GM11168 (cell line): Measurements from ENCODE around the gene SRRM1.
"Not testable (repeated sequence)": the region's sequence is repeated elsewhere in the genome, so short reads cannot be mapped to it uniquely, and the experiment has no call there.

ENCODE experiments used
- in situ Hi-C: fragments of 300-500 bp; cut with MboI; formaldehyde crosslinking; loops from one replicate; pipeline ENCODE4 v1.12.0; 2022; ENCODE audit warnings: low sequenced_read_pairs; ENCODE audit not compliant: unreplicated experiment

The SRRM1 gene

DNA sequence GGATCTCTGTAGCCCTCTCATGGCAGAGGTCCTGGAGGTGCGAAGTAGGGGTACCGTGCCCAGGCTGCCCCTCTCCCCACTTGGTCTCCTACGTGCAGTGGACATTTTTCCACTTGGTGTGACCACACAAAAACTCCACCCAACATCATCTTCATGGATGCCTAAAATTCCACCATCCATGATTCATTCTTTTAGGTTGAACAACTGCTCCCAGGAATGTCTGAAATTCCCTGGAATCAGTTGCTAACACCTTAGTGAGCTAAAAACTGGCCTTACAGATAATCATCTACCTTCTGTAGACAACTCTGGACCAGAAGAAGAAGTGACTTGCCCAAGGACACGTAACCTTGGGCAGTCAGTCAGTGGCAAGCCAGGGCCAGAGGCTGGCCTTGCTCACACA is 70.1 kb downstream of the SRRM1 start:
- in situ Hi-C loops = no loop called here

DNA sequence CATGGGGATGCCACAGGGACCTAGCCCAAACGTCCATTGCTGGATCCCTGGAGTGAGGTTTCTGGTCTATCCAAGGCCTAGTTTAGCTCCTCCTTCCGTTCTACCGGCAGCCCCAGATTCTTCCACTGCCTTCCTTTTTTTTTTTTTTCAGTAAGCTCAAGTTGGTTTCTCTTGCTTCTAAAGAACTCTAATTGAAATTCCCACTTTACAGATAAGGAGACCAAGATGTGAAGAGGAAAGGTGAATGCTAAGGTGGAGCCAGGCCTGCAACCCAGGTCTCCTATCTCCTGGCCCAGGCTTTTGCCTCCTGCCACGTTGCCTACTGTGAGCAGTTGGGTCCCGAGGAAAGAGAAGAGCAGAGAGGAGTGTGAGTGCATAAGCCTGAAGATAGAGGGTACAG is 70.6 kb downstream of the SRRM1 start:
- in situ Hi-C loops = no loop called here

DNA sequence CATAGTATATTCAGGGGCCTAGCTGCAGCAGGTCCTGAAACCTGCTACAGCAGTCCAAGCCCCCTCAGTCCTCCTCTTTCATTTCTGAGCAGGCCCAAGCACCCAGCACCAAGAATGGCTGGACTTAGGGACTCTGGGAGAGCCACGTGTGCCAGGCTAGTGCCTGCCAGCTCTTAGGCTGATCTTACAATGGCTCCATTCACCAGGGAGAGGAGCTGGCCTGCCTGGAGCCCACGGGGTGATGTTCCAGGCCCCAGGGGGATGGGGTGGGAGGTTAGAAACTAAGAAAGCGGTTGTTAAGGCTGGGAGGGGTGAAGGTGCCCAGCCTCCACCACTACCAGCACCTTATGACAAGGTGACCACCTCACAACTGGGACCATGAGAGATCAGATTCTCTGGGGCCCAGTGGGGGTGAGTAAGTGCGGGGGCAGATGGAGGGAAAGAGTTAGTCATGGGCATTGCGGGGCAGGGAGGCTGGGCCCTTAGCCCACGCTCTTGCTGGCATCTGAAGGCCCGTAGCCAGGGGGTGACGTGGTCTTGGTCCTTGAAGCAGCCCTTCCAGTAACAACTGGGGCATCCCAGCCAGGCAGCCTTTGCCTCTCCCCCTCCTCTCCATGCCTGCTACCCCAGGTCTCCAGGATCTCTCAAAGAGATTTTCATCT is 71.9 kb downstream of the SRRM1 start:
- in situ Hi-C loops = no loop called here

DNA sequence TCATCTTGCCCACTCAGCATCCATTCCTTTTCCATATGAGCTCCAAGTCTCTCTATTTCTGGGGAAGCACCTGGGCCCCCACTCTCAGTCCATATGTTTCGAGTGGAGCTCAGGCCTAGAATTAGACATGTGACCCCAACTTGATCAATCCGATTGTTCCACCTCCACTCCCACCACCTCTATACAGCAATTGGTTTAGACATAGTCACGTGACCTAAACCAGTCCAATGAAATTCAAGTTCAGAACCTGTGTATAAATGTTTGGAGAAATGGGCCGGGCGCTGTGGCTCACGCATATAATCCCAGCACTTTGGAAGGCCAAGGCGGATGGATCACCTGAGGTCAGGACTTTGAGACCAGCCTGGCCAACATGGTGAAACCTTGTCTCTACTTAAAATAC is 72.6 kb downstream of the SRRM1 start:
- in situ Hi-C loops = no loop called here

DNA sequence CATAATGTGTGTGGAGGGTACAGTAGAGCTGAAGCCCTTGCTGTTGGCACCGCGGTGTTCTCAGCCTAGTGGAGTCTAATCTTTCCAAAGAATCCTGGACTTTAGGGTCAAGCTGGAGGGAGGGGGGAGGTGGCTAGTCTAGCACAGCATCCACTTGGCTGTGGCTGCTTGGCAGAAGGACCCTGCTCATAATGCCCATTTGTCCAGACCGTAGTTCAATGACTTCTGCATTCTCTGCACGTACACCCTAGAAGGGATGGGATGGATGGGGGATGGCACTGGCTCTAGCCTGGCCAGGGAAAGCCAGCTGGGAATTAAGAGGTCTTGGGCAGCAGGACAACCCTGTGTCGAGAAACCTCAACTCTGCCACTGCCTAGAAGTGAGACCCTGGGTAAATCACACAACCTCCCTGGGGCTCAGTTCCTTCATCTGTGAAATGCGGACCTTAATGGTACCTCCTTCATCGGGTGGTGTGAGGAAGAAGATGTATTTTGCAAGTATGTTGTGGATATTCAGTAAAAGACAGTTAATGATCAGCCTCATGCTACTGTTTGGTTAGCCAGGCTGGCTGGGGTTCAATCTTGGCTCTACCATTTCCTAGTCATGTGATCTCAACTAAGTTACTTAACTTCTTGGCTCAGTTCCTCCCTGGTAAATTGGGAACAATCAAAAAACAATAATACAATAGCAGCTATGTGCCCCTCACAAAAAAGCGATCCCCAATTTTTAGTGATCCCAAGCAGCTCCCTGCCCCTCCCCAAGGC is 75.0 kb downstream of the SRRM1 start:
- in situ Hi-C loops = no loop called here

DNA sequence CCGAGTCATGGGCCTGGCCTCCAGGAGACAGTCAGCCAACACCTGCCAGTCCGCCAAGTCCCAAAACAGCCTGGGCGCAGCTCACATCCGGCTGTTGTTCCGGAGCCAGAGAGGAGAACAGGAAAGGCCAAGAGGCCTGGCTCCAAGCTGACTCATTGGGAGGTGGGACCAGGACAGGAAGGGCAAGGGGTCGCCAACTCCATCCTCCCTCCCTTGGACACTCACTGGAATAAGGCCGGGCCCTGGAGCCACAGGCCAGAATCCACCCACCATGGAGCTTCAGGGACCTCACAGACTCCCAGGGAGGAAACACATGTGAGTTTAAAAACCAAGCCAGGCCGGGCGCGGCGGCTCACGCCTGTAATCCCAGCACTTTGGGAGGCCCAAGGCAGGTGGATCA is 77.0 kb downstream of the SRRM1 start:
- in situ Hi-C loops = no loop called here

DNA sequence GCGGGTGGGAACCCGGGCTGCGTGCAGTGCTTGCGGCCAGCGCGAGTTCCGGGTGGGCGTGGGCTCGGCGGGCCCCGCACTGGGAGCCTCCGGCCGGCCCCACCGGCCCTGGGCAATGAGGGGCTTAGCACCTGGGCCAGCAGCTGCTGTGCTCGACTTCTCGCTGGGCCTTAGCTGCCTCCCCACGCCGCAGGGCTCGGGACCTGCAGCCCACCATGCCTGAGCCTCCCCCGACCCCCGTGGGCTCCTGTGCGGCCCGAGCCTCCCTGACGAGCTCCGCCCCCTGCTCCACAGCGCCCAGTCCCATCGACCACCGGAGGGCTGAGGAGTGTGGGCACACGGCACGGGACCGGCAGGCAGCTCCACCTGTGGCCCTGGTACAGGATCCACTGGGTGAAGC is 78.4 kb downstream of the SRRM1 start:
- in situ Hi-C loops = no loop called here

DNA sequence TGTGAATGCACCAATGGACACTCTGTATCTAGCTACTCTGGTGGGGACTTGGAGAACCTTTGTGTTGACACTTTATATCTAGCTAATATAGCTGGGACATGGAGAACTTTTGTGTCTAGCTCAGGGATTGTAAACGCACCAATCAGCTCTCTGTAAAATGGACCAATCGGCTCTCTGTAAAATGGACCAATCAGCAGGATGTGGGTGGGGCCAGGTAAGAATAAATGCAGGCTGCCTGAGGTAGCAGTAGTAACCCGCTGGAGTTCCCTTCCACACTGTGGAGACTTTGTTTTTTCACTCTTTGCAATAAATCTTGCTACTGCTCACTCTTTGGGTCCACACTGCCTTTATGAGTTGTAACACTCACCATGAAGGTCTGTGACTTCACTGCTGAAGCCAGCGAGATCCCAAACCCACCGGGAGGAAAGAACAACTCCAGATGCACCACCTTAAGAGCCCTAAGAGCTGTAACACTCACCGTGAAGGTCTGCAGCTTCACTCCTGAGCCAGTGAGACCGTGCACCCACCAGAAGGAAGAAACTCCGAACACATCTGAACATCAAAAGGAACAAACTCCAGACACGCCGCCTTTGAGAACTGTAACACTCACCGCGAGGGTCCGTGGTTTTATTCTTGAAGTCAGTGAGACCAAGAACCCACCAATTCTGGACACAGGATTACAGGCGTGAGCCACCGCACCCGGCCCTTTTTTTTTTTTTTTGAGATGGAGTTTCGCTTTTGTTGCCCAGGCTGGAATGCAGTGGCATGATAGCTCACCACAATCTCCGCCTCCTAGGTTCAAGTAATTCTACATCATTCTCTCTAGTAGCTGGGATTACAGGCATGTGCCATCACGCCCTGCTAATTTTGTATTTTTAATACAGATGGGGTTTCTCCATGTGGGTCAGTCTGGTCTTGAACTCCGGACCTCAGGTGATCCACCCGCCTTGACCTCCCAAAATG is 79.3 kb downstream of the SRRM1 start:
- in situ Hi-C loops = not testable (repeated sequence)
